Measurements from ENCODE around the gene MSI2. TPM values are rescaled to one million over a fixed set of nuclear protein-coding genes. Genes with fewer than 3 reads are reported as not detected.

Gene MSI2
- total and polyA plus RNA-seq, 12 donors: 32.6 to 411 (median 148) TPM

GRCh38 chr17:57722704-57723043, 466.4 kb downstream of the MSI2 start:
- 79 to 89% (median 80%) methylated on average over 7 of the region's 7 CpGs for WGBS, 4 donors
- peaks cover 0 to 12% of the 10 kb centered on the region in 2 donors for H3K4me1 ChIP-seq (replicated peaks in 1 of 2)
- no peaks in the 10 kb centered on the region for H3K27me3 ChIP-seq
- TF ChIP-seq POLR2A (IDR thresholded peaks at IDR 0.05) (no peak), CTCF (IDR thresholded peaks at IDR 0.05) (no peak)
- no peak for DNase-seq
- no peak overlapping the region for H3K27ac ChIP-seq
- no peaks in the 10 kb centered on the region for H3K9me3 ChIP-seq (replicated peaks in 1 of 3)
- no peak overlapping the region for H3K4me3 ChIP-seq
- intact Hi-C loops (cut with DNase I): loop anchor here in 1 of 2 donors (5.0 kb wide), 1 partner anchor 35 kb away; no protein-coding TSS in a partner anchor
- no peaks in the 10 kb centered on the region for H3K36me3 ChIP-seq (replicated peaks in 1 of 2)

DNA sequence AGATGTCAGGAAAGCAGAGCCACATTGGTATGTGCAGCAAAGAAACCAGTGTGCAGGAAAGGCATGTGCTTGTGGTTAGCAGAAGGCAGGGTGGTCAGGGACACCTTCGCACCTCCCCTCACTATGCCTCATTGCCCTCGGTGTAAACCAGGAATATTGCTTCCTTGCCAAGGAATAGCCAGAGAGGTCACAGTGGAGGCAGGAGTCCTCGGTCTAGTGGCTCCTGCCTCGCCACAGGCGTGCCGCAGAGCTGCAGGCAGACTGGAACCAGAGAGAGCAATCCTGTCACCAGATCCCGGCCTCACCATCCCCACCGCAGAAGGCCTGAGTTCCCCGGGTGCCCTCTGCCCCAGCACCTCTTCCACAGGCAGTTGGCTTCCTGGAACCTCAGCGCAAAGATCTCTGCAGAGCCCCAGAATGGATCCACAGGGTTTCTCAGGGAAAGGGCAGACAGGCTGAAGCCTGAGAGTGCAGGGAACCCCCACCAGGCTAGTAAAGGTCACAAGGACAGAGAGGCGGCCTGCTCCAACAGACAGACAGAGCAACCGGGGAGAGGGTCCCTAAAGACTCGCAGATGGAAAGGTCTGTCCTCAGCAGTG, 467.2 kb downstream of the MSI2 start:
- WGBS, 4 donors: 79 to 87% (median 82%) methylated on average over 5 to 13 of the region's 13 CpGs
- H3K4me1 ChIP-seq (replicated peaks in 1 of 2): peaks cover 0 to 12% of the 10 kb centered on the region in 2 donors
- no peak for DNase-seq
- H3K27me3 ChIP-seq: no peaks in the 10 kb centered on the region
- no peak overlapping the region for H3K4me3 ChIP-seq
- no peak overlapping the region for H3K27ac ChIP-seq
- H3K36me3 ChIP-seq (replicated peaks in 1 of 2): no peaks in the 10 kb centered on the region
- no peaks in the 10 kb centered on the region for H3K9me3 ChIP-seq (replicated peaks in 1 of 3)
- intact Hi-C loops (cut with DNase I): loop anchor here in 1 of 2 donors (5.0 kb wide), 1 partner anchor 36 kb away; no protein-coding TSS in a partner anchor
- no peak for TF ChIP-seq CTCF (IDR thresholded peaks at IDR 0.05)
- no peak for TF ChIP-seq POLR2A (IDR thresholded peaks at IDR 0.05)

- TF ChIP-seq CTCF (IDR thresholded peaks at IDR 0.05) (no peak), POLR2A (IDR thresholded peaks at IDR 0.05) (no peak)
- intact Hi-C loops (cut with DNase I): loop anchor here in 1 of 2 donors (5.0 kb wide), 1 partner anchor 37 kb away; no protein-coding TSS in a partner anchor
- Histone ChIP-seq H3K9me3 (replicated peaks in 1 of 3) (no peaks in the 10 kb centered on the region), H3K4me1 (replicated peaks in 1 of 2) (peaks cover 0 to 12% of the 10 kb centered on the region in 2 donors), H3K27ac (no peak overlapping the region), H3K27me3 (no peaks in the 10 kb centered on the region), H3K36me3 (replicated peaks in 1 of 2) (no peaks in the 10 kb centered on the region), H3K4me3 (no peak overlapping the region)
- peak in 4 of 7 donors; percentile 34 to 60 (median 48) for DNase-seq
- 38 to 66% (median 48%) methylated on average over 14 of the region's 14 CpGs for WGBS, 4 donors
Observed at GRCh38 chr17:57724026-57724728, 467.9 kb downstream of the MSI2 start.

GRCh38 chr17:57724729-57725125, 468.4 kb downstream of the MSI2 start:
- Histone ChIP-seq H3K36me3 (replicated peaks in 1 of 2) (no peaks in the 10 kb centered on the region), H3K9me3 (replicated peaks in 1 of 3) (no peaks in the 10 kb centered on the region), H3K27me3 (no peaks in the 10 kb centered on the region), H3K27ac (no peak overlapping the region), H3K4me1 (replicated peaks in 1 of 2) (peaks cover 0 to 12% of the 10 kb centered on the region in 2 donors), H3K4me3 (no peak overlapping the region)
- no peak for TF ChIP-seq POLR2A (IDR thresholded peaks at IDR 0.05)
- no peak for TF ChIP-seq CTCF (IDR thresholded peaks at IDR 0.05)
- intact Hi-C loops (cut with DNase I): loop anchor here in 1 of 2 donors (5.0 kb wide), 1 partner anchor 37 kb away; no protein-coding TSS in a partner anchor
- DNase-seq: peak in 4 of 7 donors; percentile 26 to 35 (median 33)
- 51 to 59% (median 58%) methylated on average over 3 to 5 of the region's 5 CpGs for WGBS, 4 donors

Measured in adrenal gland (tissue), 12 donors.